Activated T-helper 17 cell treated with anti-CD3 and anti-CD28 coated beads, Interleukin-2, amount 50 U/mL, for 72 hours (primary cell): ENCODE data around the gene SH2B3. TPM values are rescaled to one million over a fixed set of nuclear protein-coding genes. Genes with fewer than 3 reads are reported as not detected.
A peak's percentile ranks its signal among the peaks of the same experiment; 100 is the strongest.
"Not testable (repeated sequence)": the region's sequence is repeated elsewhere in the genome, so short reads cannot be mapped to it uniquely, and the experiment has no call there.

ENCODE experiments used
- ATAC-seq: fragments of 150-1000 bp; cut with Tn5 transposase; replicated peaks from 2 replicates; pipeline ENCODE4 v1.10.0; 2021; ENCODE audit warnings: mild to moderate bottlenecking, moderate library complexity
- H3K27ac Mint-ChIP-seq: one replicate; pipeline ENCODE4 v1.8.0; 2022; ENCODE audit warnings: mixed read lengths
- H3K27me3 Mint-ChIP-seq: one replicate; pipeline ENCODE4 v1.8.0; 2022; ENCODE audit warnings: mixed read lengths
- H3K36me3 Mint-ChIP-seq: one replicate; pipeline ENCODE4 v1.8.0; 2022; ENCODE audit warnings: low read depth, mild to moderate bottlenecking, mixed read lengths
- H3K4me1 Mint-ChIP-seq: one replicate; pipeline ENCODE4 v1.8.0; 2022; ENCODE audit warnings: mixed read lengths
- H3K4me3 Mint-ChIP-seq: one replicate; pipeline ENCODE4 v1.8.0; 2022; ENCODE audit warnings: mild to moderate bottlenecking, mixed read lengths
- H3K9me3 Mint-ChIP-seq: one replicate; pipeline ENCODE4 v1.8.0; 2022; ENCODE audit warnings: mixed read lengths
- total RNA-seq, 2 donors: library from RNA; stranded (reverse); gene quantifications; one replicate each; pipeline ENCODE4 v1.2.3, GENCODE V29; 2022

Gene SH2B3
- total RNA-seq, 2 donors from 2014 or later: 8.5 to 12.1 TPM

- Mint-ChIP-seq H3K4me3 (peak within 1 kb of the TSS; percentile 68), H3K4me1 (peaks cover 5% of the 10 kb centered on the region), H3K36me3 (no peaks in the 10 kb centered on the region), H3K27ac (no peak within 1 kb of the TSS), H3K9me3 (no peaks in the 10 kb centered on the region), H3K27me3 (no peaks in the 10 kb centered on the region)
- ATAC-seq: peak; percentile 92
Observed at GRCh38 chr12:111368788-111369495, 36.8 kb upstream of the SH2B3 start, which contains the start of gene PHETA1. TSS of gene PHETA1 (minus strand) at chr12:111369095. CDS start at chr12:111363427, 5,668 bp downstream.

GRCh38 chr12:111369496-111370220 is 36.1 kb upstream of the SH2B3 start:
- ATAC-seq: no peak
- Mint-ChIP-seq H3K36me3 (no peaks in the 10 kb centered on the region), H3K27ac (no peak overlapping the region), H3K27me3 (no peaks in the 10 kb centered on the region), H3K9me3 (no peaks in the 10 kb centered on the region), H3K4me1 (peaks cover 5% of the 10 kb centered on the region), H3K4me3 (peak overlapping the region; percentile 68)

- H3K4me1 Mint-ChIP-seq, H3K4me3 Mint-ChIP-seq, H3K9me3 Mint-ChIP-seq, ATAC-seq, H3K27ac Mint-ChIP-seq, H3K27me3 Mint-ChIP-seq, H3K36me3 Mint-ChIP-seq: not testable (repeated sequence)
Observed at GRCh38 chr12:111373231-111373630, 32.5 kb upstream of the SH2B3 start.

GRCh38 chr12:111377440-111377839 is 28.3 kb upstream of the SH2B3 start:
- no peak overlapping the region for H3K4me3 Mint-ChIP-seq
- no peaks in the 10 kb centered on the region for H3K4me1 Mint-ChIP-seq
- peak; percentile 35 for ATAC-seq
- H3K36me3 Mint-ChIP-seq: no peaks in the 10 kb centered on the region
- H3K27ac Mint-ChIP-seq: no peak overlapping the region
- no peaks in the 10 kb centered on the region for H3K27me3 Mint-ChIP-seq
- no peaks in the 10 kb centered on the region for H3K9me3 Mint-ChIP-seq

GRCh38 chr12:111379942-111380554 is 25.7 kb upstream of the SH2B3 start:
- no peaks in the 10 kb centered on the region for H3K36me3 Mint-ChIP-seq
- no peaks in the 10 kb centered on the region for H3K4me1 Mint-ChIP-seq
- H3K27me3 Mint-ChIP-seq: no peaks in the 10 kb centered on the region
- no peak overlapping the region for H3K27ac Mint-ChIP-seq
- ATAC-seq: no peak
- H3K4me3 Mint-ChIP-seq: no peak overlapping the region
- H3K9me3 Mint-ChIP-seq: no peaks in the 10 kb centered on the region

- no peaks in the 10 kb centered on the region for H3K9me3 Mint-ChIP-seq
- H3K36me3 Mint-ChIP-seq: no peaks in the 10 kb centered on the region
- no peak overlapping the region for H3K27ac Mint-ChIP-seq
- no peak for ATAC-seq
- H3K27me3 Mint-ChIP-seq: no peaks in the 10 kb centered on the region
- H3K4me1 Mint-ChIP-seq: no peaks in the 10 kb centered on the region
- no peak overlapping the region for H3K4me3 Mint-ChIP-seq
Observed at GRCh38 chr12:111384596-111384995, 21.1 kb upstream of the SH2B3 start.

- no peak for ATAC-seq
- Mint-ChIP-seq H3K4me3 (no peak overlapping the region), H3K27me3 (no peaks in the 10 kb centered on the region), H3K9me3 (no peaks in the 10 kb centered on the region), H3K36me3 (no peaks in the 10 kb centered on the region), H3K4me1 (no peaks in the 10 kb centered on the region), H3K27ac (no peak overlapping the region)
Observed at GRCh38 chr12:111386885-111387284, 18.8 kb upstream of the SH2B3 start.

GRCh38 chr12:111387747-111388323 is 17.9 kb upstream of the SH2B3 start:
- no peaks in the 10 kb centered on the region for H3K27me3 Mint-ChIP-seq
- ATAC-seq: no peak
- no peaks in the 10 kb centered on the region for H3K36me3 Mint-ChIP-seq
- no peak overlapping the region for H3K4me3 Mint-ChIP-seq
- no peaks in the 10 kb centered on the region for H3K4me1 Mint-ChIP-seq
- H3K27ac Mint-ChIP-seq: no peak overlapping the region
- H3K9me3 Mint-ChIP-seq: no peaks in the 10 kb centered on the region

- ATAC-seq: no peak
- H3K9me3 Mint-ChIP-seq: no peaks in the 10 kb centered on the region
Observed at GRCh38 chr12:111389635-111390034, 16.1 kb upstream of the SH2B3 start.

GRCh38 chr12:111390910-111391309 is 14.8 kb upstream of the SH2B3 start:
- H3K4me1 Mint-ChIP-seq: no peaks in the 10 kb centered on the region
- no peaks in the 10 kb centered on the region for H3K9me3 Mint-ChIP-seq
- no peak for ATAC-seq
- H3K36me3 Mint-ChIP-seq: no peaks in the 10 kb centered on the region
- no peaks in the 10 kb centered on the region for H3K27me3 Mint-ChIP-seq
- H3K27ac Mint-ChIP-seq: no peak overlapping the region
- no peak overlapping the region for H3K4me3 Mint-ChIP-seq

More at GRCh38 chr12:111389635-111390034, 16.1 kb upstream of the SH2B3 start:
- no peaks in the 10 kb centered on the region for H3K36me3 Mint-ChIP-seq
- no peak overlapping the region for H3K4me3 Mint-ChIP-seq
- H3K27me3 Mint-ChIP-seq: no peaks in the 10 kb centered on the region
- H3K4me1 Mint-ChIP-seq: no peaks in the 10 kb centered on the region
- H3K27ac Mint-ChIP-seq: no peak overlapping the region

GRCh38 chr12:111393700-111394300 is 11.9 kb upstream of the SH2B3 start:
- ATAC-seq: no peak

GRCh38 chr12:111394480-111394879 is 11.2 kb upstream of the SH2B3 start:
- Mint-ChIP-seq H3K4me3 (no peak overlapping the region), H3K36me3 (no peaks in the 10 kb centered on the region), H3K4me1 (peaks cover 9% of the 10 kb centered on the region), H3K27me3 (no peaks in the 10 kb centered on the region), H3K9me3 (peaks cover under 1% of the 10 kb centered on the region), H3K27ac (no peak overlapping the region)
- ATAC-seq: no peak

More at GRCh38 chr12:111393700-111394300, 11.9 kb upstream of the SH2B3 start:
- H3K9me3 Mint-ChIP-seq: no peaks in the 10 kb centered on the region
- H3K27me3 Mint-ChIP-seq: no peaks in the 10 kb centered on the region
- H3K36me3 Mint-ChIP-seq: no peaks in the 10 kb centered on the region
- H3K4me1 Mint-ChIP-seq: peaks cover 5% of the 10 kb centered on the region
- H3K4me3 Mint-ChIP-seq: no peak overlapping the region
- no peak overlapping the region for H3K27ac Mint-ChIP-seq

GRCh38 chr12:111395336-111396187 is 10.2 kb upstream of the SH2B3 start:
- H3K27me3 Mint-ChIP-seq: peaks cover 3% of the 10 kb centered on the region
- peaks cover 17% of the 10 kb centered on the region for H3K4me1 Mint-ChIP-seq
- no peak overlapping the region for H3K4me3 Mint-ChIP-seq
- peaks cover 3% of the 10 kb centered on the region for H3K9me3 Mint-ChIP-seq
- ATAC-seq: no peak
- H3K27ac Mint-ChIP-seq: no peak overlapping the region
- H3K36me3 Mint-ChIP-seq: no peaks in the 10 kb centered on the region
